ENCODE measurements around the gene TNN. TPM values are rescaled to one million over a fixed set of nuclear protein-coding genes. Genes with fewer than 3 reads are reported as not detected.

Gene TNN
- total and polyA plus RNA-seq, 2 donors (not counting 1 experiment from before 2014, with no cell fraction given) = not detected

GRCh38 chr1:175178456-175178855 is 110.8 kb downstream of the TNN start:
- no peak overlapping the region for H3K27ac ChIP-seq (ENCODE audit: insufficient read depth, low read length)
- H3K27me3 ChIP-seq (ENCODE audit: control insufficient read depth, insufficient read depth, low read length) = no peaks in the 10 kb centered on the region
- no peaks in the 10 kb centered on the region for H4K20me1 ChIP-seq (ENCODE audit: control insufficient read depth, extremely low read depth, insufficient read depth, low read length)
- no peak overlapping the region for H3K4me2 ChIP-seq (ENCODE audit: extremely low read depth, insufficient read depth, low read length)
- no peaks in the 10 kb centered on the region for H3K9me3 ChIP-seq (ENCODE audit: control insufficient read depth, insufficient read depth, low read depth, low read length)
- no peak overlapping the region for H2AFZ ChIP-seq (ENCODE audit: low read length)
- H3K4me1 ChIP-seq (ENCODE audit: control insufficient read depth, extremely low read depth, insufficient read depth, low read length) = no peaks in the 10 kb centered on the region
- no peak overlapping the region for H3K9ac ChIP-seq (ENCODE audit: insufficient read depth, low read length)
- no peak for TF ChIP-seq CTCF (conservative IDR thresholded peaks at IDR 0.05 in 1 of 2, IDR thresholded peaks at IDR 0.05 in 1 of 2; ENCODE audit: low read depth in 1 of 2, low read length in 2 of 2)
- TF ChIP-seq EZH2 (IDR thresholded peaks at IDR 0.05; ENCODE audit: low read length, missing control alignments) = no peak
- no peaks in the 10 kb centered on the region for H3K36me3 ChIP-seq (ENCODE audit: control insufficient read depth, insufficient read depth, low read length)
- H3K79me2 ChIP-seq (ENCODE audit: control insufficient read depth, insufficient read depth, low read length) = no peaks in the 10 kb centered on the region
- no peak for DNase-seq (ENCODE audit: low read depth in 2 of 2)
- no peak overlapping the region for H3K4me3 ChIP-seq (replicated peaks in 1 of 4; ENCODE audit: control extremely low read depth in 1 of 4, insufficient read depth in 1 of 4, low read depth in 3 of 4, low read length in 4 of 4)

DNA sequence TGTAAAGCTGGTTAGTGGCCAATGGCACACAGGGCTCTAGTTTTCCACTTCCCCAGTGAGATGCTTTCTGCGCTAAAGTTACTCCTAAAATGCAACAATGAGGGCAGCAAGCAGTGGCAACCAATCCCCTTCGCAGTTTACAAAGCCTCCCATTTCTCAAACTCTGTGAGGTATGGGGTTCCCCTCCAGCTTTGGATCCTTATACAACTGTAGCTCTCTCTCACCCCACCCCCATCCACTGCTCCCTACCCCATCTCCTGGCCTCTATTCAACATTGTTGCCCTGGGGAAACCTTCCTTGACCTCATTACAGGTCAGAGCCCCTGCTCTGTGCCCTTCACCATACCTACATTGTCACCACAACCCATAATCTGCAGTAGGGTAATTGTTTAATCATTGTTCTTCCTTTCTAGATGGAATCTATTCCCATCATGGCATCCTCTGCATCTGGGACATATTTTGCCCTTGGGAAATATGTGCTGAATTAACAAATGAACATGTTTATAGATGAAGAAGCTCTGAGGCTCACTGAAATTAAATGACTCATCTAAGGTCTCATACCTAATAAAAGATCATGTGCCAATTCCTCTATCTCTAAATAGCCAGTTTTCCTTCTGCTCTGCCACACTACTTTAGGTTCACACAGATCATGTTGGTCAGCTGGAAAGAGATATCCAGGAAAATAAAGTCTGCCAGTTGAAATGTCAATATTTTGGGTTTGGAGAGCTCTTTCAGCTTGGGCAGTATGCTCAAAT is 112.4 kb downstream of the TNN start:
- no peaks in the 10 kb centered on the region for H4K20me1 ChIP-seq (ENCODE audit: control insufficient read depth, extremely low read depth, insufficient read depth, low read length)
- H3K27me3 ChIP-seq (ENCODE audit: control insufficient read depth, insufficient read depth, low read length) = no peaks in the 10 kb centered on the region
- no peaks in the 10 kb centered on the region for H3K4me1 ChIP-seq (ENCODE audit: control insufficient read depth, extremely low read depth, insufficient read depth, low read length)
- H3K4me3 ChIP-seq (replicated peaks in 1 of 4; ENCODE audit: control extremely low read depth in 1 of 4, insufficient read depth in 1 of 4, low read depth in 3 of 4, low read length in 4 of 4) = no peak overlapping the region
- no peak overlapping the region for H3K9ac ChIP-seq (ENCODE audit: insufficient read depth, low read length)
- no peak overlapping the region for H3K27ac ChIP-seq (ENCODE audit: insufficient read depth, low read length)
- no peaks in the 10 kb centered on the region for H3K79me2 ChIP-seq (ENCODE audit: control insufficient read depth, insufficient read depth, low read length)
- TF ChIP-seq CTCF (conservative IDR thresholded peaks at IDR 0.05 in 1 of 2, IDR thresholded peaks at IDR 0.05 in 1 of 2; ENCODE audit: low read depth in 1 of 2, low read length in 2 of 2) (no peak), EZH2 (IDR thresholded peaks at IDR 0.05; ENCODE audit: low read length, missing control alignments) (no peak)
- H3K9me3 ChIP-seq (ENCODE audit: control insufficient read depth, insufficient read depth, low read depth, low read length) = no peaks in the 10 kb centered on the region
- H3K4me2 ChIP-seq (ENCODE audit: extremely low read depth, insufficient read depth, low read length) = no peak overlapping the region
- no peak overlapping the region for H2AFZ ChIP-seq (ENCODE audit: low read length)
- no peak for DNase-seq (ENCODE audit: low read depth in 2 of 2)
- H3K36me3 ChIP-seq (ENCODE audit: control insufficient read depth, insufficient read depth, low read length) = no peaks in the 10 kb centered on the region

DNA sequence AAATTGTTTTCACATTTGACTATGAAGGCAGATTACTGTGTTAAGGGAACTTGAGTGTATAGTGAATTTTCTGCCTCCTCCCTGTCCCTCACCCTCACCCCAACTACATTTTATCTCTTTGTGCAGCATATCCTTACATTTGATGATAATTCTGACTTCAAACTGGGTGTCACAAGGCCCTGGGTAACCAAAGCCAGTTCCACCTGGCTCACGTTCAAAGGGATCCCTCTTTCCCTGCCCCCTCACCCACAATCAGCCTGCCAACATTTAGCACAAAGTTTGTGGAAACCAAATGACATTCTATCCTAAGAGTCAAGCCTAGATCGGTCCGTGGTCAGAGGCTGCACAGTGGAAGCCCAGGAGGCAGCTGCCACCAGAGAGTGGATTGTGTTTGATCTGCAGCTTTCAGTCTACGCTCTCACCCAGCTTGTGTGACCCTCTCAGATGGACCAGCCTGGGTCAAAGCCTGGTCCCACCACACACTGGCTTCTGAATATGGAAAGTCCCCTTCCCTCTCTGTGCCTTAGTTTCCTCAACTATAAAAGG is 114.6 kb downstream of the TNN start:
- no peak for DNase-seq (ENCODE audit: low read depth in 2 of 2)
- H3K9me3 ChIP-seq (ENCODE audit: control insufficient read depth, insufficient read depth, low read depth, low read length) = no peaks in the 10 kb centered on the region
- no peak overlapping the region for H3K4me2 ChIP-seq (ENCODE audit: extremely low read depth, insufficient read depth, low read length)
- no peak overlapping the region for H2AFZ ChIP-seq (ENCODE audit: low read length)
- no peaks in the 10 kb centered on the region for H3K27me3 ChIP-seq (ENCODE audit: control insufficient read depth, insufficient read depth, low read length)
- no peaks in the 10 kb centered on the region for H3K4me1 ChIP-seq (ENCODE audit: control insufficient read depth, extremely low read depth, insufficient read depth, low read length)
- no peaks in the 10 kb centered on the region for H3K36me3 ChIP-seq (ENCODE audit: control insufficient read depth, insufficient read depth, low read length)
- H3K79me2 ChIP-seq (ENCODE audit: control insufficient read depth, insufficient read depth, low read length) = no peaks in the 10 kb centered on the region
- H4K20me1 ChIP-seq (ENCODE audit: control insufficient read depth, extremely low read depth, insufficient read depth, low read length) = no peaks in the 10 kb centered on the region
- no peak overlapping the region for H3K27ac ChIP-seq (ENCODE audit: insufficient read depth, low read length)
- TF ChIP-seq EZH2 (IDR thresholded peaks at IDR 0.05; ENCODE audit: low read length, missing control alignments) = no peak
- TF ChIP-seq CTCF (conservative IDR thresholded peaks at IDR 0.05 in 1 of 2, IDR thresholded peaks at IDR 0.05 in 1 of 2; ENCODE audit: low read depth in 1 of 2, low read length in 2 of 2) = no peak
- H3K4me3 ChIP-seq (replicated peaks in 1 of 4; ENCODE audit: control extremely low read depth in 1 of 4, insufficient read depth in 1 of 4, low read depth in 3 of 4, low read length in 4 of 4) = no peak overlapping the region
- no peak overlapping the region for H3K9ac ChIP-seq (ENCODE audit: insufficient read depth, low read length)
